Prostate gland (tissue), 2 donors: Measurements from ENCODE around the gene MED29.

Experiments used
- CTCF ChIP-seq, 4 experiments: fragments of 200-600 bp in 2 of 4; fragments of 450-650 bp in 2 of 4; sonication (generic) in 2 of 4; IDR thresholded peaks; 1 replicate in 3 of 4; 2 replicates in 1 of 4; pipeline ENCODE4 v1.5.1; 2016 to 2019; ENCODE audit warnings: antibody characterized with exemption in 4 of 4, mild to moderate bottlenecking in 2 of 4, moderate library complexity in 2 of 4
- POLR2AphosphoS5 ChIP-seq: sonication (generic); formaldehyde crosslinking; IDR thresholded peaks from one replicate; pipeline ENCODE4 v1.6.1; 2017; ENCODE audit warnings: antibody characterized with exemption

- no peak for TF ChIP-seq CTCF (IDR thresholded peaks at IDR 0.05)
- no peak for TF ChIP-seq POLR2AphosphoS5
These were observed 9.9 kb downstream of the MED29 start for GRCh38 chr19:39401070-39401548.
